ENCODE results near the gene PRKCD. TPM values are rescaled to one million over a fixed set of nuclear protein-coding genes. Genes with fewer than 3 reads are reported as not detected.

PRKCD gene
- total RNA-seq, 1 donor from 2014 or later = 36.3 TPM

DNA sequence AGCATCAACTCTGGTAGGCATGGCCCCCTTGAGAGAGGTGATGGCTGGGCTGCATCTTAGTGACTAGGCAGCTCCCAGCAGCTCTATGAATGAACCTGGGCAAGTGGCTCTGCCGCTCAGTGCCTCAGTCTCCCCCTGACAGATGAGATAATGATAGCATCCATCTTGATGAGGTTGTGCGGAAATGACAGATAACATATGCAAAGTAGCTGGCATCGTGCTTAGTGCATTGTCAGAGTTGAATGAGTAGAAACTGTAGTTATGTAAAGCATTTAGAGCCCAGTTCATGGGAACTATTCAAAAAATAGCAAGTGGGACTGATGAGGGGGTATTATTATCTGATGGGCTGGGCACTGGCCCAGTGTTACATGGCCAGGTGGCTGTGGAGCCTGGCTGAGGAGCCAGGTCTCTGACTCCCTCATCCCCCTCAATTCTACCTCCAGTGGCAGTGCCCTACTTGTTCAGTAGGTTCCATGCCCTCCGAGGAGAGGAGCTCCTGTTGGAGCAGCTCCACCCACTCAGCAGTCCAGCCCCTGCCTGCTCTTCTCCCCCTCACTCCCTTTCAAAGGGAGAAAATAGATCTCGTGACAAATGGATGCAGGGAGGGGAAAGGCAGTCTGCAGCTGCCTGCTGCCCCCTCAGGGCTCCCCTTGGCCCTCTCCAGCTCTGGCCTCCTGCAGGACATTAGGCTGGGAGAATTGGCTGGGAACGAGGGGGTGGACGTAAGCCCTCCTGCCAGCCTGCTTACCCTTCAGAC lies 6.6 kb downstream of the PRKCD start:
- Histone ChIP-seq H3K27ac (peak overlapping the region; percentile 34 to 76), H3K9me3 (no peaks in the 10 kb centered on the region), H3K4me1 (peaks cover 5 to 16% of the 10 kb centered on the region in 2 donors), H3K4me3 (no peak overlapping the region), H3K36me3 (no peaks in the 10 kb centered on the region), H3K27me3 (no peaks in the 10 kb centered on the region)
- TF ChIP-seq, protein P1, sequence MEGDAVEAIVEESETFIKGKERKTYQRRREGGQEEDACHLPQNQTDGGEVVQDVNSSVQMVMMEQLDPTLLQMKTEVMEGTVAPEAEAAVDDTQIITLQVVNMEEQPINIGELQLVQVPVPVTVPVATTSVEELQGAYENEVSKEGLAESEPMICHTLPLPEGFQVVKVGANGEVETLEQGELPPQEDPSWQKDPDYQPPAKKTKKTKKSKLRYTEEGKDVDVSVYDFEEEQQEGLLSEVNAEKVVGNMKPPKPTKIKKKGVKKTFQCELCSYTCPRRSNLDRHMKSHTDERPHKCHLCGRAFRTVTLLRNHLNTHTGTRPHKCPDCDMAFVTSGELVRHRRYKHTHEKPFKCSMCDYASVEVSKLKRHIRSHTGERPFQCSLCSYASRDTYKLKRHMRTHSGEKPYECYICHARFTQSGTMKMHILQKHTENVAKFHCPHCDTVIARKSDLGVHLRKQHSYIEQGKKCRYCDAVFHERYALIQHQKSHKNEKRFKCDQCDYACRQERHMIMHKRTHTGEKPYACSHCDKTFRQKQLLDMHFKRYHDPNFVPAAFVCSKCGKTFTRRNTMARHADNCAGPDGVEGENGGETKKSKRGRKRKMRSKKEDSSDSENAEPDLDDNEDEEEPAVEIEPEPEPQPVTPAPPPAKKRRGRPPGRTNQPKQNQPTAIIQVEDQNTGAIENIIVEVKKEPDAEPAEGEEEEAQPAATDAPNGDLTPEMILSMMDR (IDR thresholded peaks at IDR 0.05) = no peak
- DNase-seq (ENCODE audit: low spot score in 2 of 2) = no peak
- intact Hi-C loops (cut with DNase I) = no loop called here

DNA sequence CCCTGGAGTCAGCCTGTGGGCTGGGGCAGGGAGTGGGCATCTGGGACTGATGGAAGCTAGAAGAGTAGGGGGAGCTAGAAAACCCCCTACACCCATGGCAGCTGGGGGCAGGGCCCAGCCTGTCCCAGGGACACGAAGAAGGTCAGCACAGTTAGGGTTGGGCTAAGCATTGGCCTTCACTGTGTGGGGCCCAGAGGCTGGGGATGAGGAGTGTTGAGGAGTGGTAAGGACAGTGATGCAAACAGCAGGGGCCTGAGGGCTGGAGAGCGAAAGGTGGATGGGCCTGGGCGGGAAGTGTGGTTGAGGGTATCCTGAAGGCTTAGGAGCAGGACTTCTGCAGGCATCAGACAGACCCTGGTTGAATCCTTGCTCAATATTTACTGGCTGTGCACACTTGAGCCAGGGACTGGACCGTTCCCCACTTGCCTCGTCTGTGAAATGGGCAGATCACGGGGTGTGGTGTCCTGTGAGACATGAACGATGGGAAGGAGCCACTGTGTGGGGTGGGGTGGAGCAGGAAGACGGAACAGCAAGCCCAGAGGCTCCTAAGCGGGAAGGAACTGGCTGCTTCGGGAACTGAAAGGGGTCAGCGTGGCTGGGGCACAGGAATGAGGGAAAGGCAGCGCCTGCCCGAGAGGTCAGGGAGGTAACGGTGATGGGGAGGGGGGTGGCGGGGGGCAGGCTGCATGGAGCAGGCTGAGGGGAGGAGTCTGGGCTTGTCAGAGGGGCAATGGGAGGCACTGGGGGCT lies 7.3 kb downstream of the PRKCD start:
- peak overlapping the region in 1 of 2 donors; percentile 10 for H3K27ac ChIP-seq
- no peaks in the 10 kb centered on the region for H3K36me3 ChIP-seq
- peaks cover 5 to 16% of the 10 kb centered on the region in 2 donors for H3K4me1 ChIP-seq
- intact Hi-C loops (cut with DNase I) = no loop called here
- TF ChIP-seq, protein P1 (IDR thresholded peaks at IDR 0.05) = no peak
- DNase-seq (ENCODE audit: low spot score in 2 of 2) = peak in 1 of 2 donors; percentile 23
- no peak overlapping the region for H3K4me3 ChIP-seq
- H3K9me3 ChIP-seq = no peaks in the 10 kb centered on the region
- H3K27me3 ChIP-seq = no peaks in the 10 kb centered on the region

DNA sequence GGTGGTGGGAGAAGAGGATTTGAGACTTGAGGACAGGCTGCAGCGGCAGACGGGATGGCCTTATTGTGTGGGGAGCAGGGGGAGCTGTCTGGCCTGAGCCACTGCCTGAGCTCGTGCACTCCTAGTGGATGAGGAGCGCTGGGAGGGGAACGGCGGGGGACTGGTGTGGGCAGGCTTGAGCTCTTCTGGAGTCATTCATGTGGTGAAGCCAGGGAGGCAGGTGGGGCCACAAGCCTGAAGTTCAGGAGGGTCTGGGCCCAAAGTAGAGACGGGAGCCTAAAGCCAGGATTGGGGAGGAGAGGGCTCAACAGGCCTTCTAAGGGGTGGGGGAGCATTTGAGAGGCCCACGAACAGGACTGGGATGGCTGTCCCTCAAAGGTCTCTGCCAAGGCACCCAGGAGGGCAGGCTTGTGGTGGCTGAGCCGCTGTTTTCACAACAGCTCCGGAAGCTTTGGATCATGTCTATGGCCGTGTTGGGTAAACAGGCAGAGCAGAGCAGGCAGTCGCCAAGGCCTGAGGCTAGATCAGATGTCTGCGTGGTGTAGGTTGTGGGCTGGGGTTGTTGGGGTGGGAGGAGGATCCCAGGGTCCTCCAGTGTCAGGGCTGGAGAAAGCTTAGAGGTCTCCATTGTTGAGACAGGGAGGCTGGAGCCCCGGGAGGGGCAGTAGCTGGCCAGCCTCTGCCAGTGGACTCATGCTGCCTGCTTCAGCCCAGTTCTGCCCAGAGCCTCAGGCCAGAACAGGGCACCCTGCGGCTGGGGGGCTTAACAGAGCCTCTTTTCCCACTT lies 8.2 kb downstream of the PRKCD start:
- Histone ChIP-seq H3K27me3 (no peaks in the 10 kb centered on the region), H3K4me1 (peaks cover 5 to 16% of the 10 kb centered on the region in 2 donors), H3K9me3 (no peaks in the 10 kb centered on the region), H3K36me3 (peaks cover 0 to 7% of the 10 kb centered on the region in 2 donors), H3K27ac (peak overlapping the region in 1 of 2 donors; percentile 23), H3K4me3 (no peak overlapping the region)
- DNase-seq (ENCODE audit: low spot score in 2 of 2) = no peak
- TF ChIP-seq, protein P1 (IDR thresholded peaks at IDR 0.05) = no peak
- intact Hi-C loops (cut with DNase I) = no loop called here

DNA sequence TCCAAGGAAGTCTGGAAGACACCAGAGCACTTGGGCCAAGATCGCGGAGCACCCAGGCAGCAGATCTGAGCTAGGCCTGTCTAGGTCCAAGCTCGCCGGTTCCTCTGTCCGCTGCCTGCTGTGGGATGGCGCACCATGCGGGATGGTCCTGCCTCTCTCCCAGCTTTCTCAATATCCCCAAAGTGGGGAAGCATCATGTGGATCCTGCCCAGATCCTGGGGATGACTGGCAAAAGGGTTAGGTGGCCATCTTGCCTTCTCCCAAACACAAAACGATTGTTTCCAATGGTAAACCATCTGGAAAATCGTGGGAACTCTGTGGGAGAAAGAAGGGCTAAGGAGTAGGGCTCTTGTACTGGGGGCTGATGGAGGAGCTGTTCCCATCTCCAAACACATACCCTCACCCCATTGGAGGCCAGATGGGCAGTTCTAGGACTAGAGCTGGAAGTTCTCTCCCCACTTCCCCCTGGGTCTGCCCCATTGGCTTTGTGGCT lies 8.9 kb downstream of the PRKCD start:
- Histone ChIP-seq H3K4me1 (peaks cover 5 to 16% of the 10 kb centered on the region in 2 donors), H3K27ac (peak overlapping the region in 1 of 2 donors; percentile 23), H3K36me3 (peaks cover 0 to 11% of the 10 kb centered on the region in 2 donors), H3K9me3 (no peaks in the 10 kb centered on the region), H3K27me3 (no peaks in the 10 kb centered on the region), H3K4me3 (no peak overlapping the region)
- intact Hi-C loops (cut with DNase I) = no loop called here
- DNase-seq (ENCODE audit: low spot score in 2 of 2) = no peak
- TF ChIP-seq, protein P1 (IDR thresholded peaks at IDR 0.05) = no peak

DNA sequence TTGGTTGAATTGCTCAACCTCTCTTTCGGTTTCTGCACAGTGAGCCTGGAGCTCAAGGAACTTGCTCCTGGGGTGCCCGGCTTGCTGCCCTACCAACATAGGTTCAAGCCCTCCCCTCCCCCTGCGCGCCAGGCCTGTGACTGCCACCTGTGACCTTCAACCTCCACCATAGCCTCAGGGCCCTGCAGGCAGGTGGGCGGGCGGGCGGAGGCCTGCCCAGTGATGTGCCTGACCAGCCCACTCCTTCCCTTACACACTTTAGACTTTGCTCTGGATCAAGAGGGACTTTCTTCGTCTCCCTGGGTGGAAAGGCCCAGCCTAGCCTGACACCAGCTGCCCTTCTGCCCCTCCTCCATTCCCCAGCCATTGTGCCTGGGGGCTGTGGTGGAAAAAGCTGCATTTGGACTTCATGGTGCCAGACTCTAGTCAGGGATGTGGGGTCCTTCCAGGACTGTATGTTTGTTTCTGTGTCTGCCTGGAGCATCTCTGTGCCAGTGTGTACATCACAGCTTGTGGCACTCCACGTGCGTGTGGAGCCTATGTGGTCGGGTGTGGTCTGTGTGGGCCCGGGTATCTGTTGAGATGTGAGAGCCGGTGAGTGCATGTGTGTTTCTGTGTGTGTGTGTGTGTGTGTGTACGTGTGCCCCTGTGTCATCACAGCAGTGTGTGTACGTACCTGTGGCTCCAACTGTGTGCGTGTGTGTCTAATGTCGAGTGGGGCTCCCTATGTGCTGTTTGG lies 9.5 kb downstream of the PRKCD start:
- TF ChIP-seq, protein P1 (IDR thresholded peaks at IDR 0.05) = no peak
- H3K36me3 ChIP-seq = peaks cover 0 to 11% of the 10 kb centered on the region in 2 donors
- intact Hi-C loops (cut with DNase I) = no loop called here
- no peak for DNase-seq (ENCODE audit: low spot score in 2 of 2)
- no peak overlapping the region for H3K27ac ChIP-seq
- H3K4me3 ChIP-seq = no peak overlapping the region
- peaks cover 5 to 16% of the 10 kb centered on the region in 2 donors for H3K4me1 ChIP-seq
- H3K27me3 ChIP-seq = no peaks in the 10 kb centered on the region
- no peaks in the 10 kb centered on the region for H3K9me3 ChIP-seq

Measured in ascending aorta (tissue), 2 donors.